Small intestine (tissue), 7 donors: ENCODE results near the gene KDELR1. TPM values are rescaled to one million over a fixed set of nuclear protein-coding genes. Genes with fewer than 3 reads are reported as not detected.
A peak's percentile ranks its signal among the peaks of the same experiment; 100 is the strongest.

Experiments
- DNase-seq, 2 donors: peaks; one replicate each; pipeline versions ENCODE4 v3.0.0 to v3.0.0-alpha.2; 2013
- FAIRE-seq: peaks from 2 replicates; lab custom pipeline; 2012; peaks lifted over from hg19 to GRCh38; lab: Jason Lieb, UNC
- H3K27ac ChIP-seq, 3 donors: one replicate each; pipeline ENCODE4 v1.5.1; 2013; ENCODE audit warnings: low read length in 2 of 3, mild to moderate bottlenecking in 2 of 3, control low read depth in 1 of 3, inconsistent platforms in 1 of 3, low read depth in 1 of 3, moderate library complexity in 1 of 3
- H3K27me3 ChIP-seq, 3 donors: one replicate each; pipeline ENCODE4 v1.6.1; 2013; ENCODE audit warnings: low read length in 3 of 3, inconsistent platforms in 1 of 3; ENCODE audit not compliant: control insufficient read depth in 3 of 3, insufficient read depth in 3 of 3
- H3K36me3 ChIP-seq, 3 donors: one replicate each; pipeline ENCODE4 v1.6.1; 2013; ENCODE audit warnings: low read length in 3 of 3, inconsistent platforms in 1 of 3, low read depth in 1 of 3, mild to moderate bottlenecking in 1 of 3, moderate library complexity in 1 of 3; ENCODE audit not compliant: control insufficient read depth in 3 of 3, insufficient read depth in 2 of 3
- H3K4me1 ChIP-seq, 3 donors: one replicate each; pipeline ENCODE4 v1.6.1; 2013; ENCODE audit warnings: low read length in 2 of 3, inconsistent platforms in 1 of 3, low read depth in 1 of 3, mild to moderate bottlenecking in 1 of 3, moderate library complexity in 1 of 3; ENCODE audit not compliant: control insufficient read depth in 3 of 3, insufficient read depth in 2 of 3
- H3K4me3 ChIP-seq, 3 donors: one replicate each; pipeline ENCODE4 v1.5.1; 2013; ENCODE audit warnings: low read length in 3 of 3, control low read depth in 1 of 3, inconsistent platforms in 1 of 3, low read depth in 1 of 3, mild to moderate bottlenecking in 1 of 3, moderate library complexity in 1 of 3
- H3K9me3 ChIP-seq, 2 donors: one replicate each; pipeline ENCODE4 v1.6.1; 2013; ENCODE audit warnings: low read depth in 1 of 2, low read length in 1 of 2; ENCODE audit not compliant: control insufficient read depth in 2 of 2, insufficient read depth in 1 of 2
- WGBS, 3 donors: extraction: QIAGEN DNeasy Blood & Tissue Kit; methylation state at CpG; one replicate each; pipeline ENCODE4 v1.1.7; 2013; 5-methylcytosine and 5-hydroxymethylcytosine counted together
- polyA plus RNA-seq, 4 donors: library from polyadenylated mRNA; stranded (reverse) in 3 of 4; unstranded in 1 of 4; fragments of 200-250 nt in 3 of 4; fragments of 120-200 nt in 1 of 4; gene quantifications; one replicate each; pipeline versions ENCODE4 v1.2.1 to v1.2.3, GENCODE V29; 2013
- donor health status: healthy with polysubstance abuse.
- donor health status: control.
- donor health status: control.
- donor health status: Bipolar disorder and iron deficiency.
- donor health status: healthy.

Gene KDELR1
- polyA plus RNA-seq, 4 donors = 95.4 to 288 (median 166) TPM

DNA sequence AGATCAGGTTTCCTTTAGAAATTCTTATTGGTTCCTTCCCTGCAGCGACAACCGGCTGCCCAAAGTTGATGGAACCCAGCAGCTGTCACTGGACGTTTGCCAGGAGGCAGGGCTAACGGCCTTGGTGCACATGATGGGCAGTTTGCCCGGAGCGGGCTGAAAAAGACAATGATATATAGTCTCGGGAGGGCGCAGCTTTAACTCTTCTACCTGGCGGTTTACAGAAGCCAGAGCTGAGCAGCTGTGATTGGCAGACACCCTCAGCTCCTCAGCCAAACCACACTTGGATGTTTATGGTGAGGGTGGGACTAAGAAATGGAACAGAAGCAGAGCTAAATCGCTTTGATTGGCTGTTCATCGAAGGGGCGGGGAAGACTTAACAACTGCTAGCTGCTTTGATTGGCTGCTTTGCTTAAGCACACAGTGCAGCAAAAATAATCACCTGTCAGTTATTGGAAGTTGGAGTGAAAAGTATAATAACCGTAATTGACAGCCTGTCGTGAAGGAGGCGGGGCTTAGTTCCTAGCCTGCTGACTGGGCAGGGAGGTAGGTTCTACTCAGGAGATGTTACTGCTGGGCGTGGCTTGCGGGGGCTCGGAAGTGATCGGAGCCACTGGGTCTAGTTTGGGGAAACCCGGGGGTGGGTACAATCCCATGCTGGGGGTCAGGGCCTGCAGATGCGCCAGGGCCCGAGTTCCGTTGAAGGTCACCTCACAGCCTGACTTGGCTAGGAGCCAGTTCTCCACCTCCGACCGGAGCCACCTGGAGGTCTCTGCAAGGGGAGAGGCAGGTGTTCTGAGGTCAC, 58.5 kb downstream of the KDELR1 start:
- H3K36me3 ChIP-seq = no peaks in the 10 kb centered on the region
- peak; percentile 97 to 100 for DNase-seq
- no peaks in the 10 kb centered on the region for H3K27me3 ChIP-seq
- H3K9me3 ChIP-seq = no peaks in the 10 kb centered on the region
- peaks cover 0 to 24% (median 2%) of the 10 kb centered on the region in 3 donors for H3K4me1 ChIP-seq
- no peak for FAIRE-seq
- WGBS, 3 donors = 0 to 1% (median 0%) methylated on average over 25 of the region's 25 CpGs
- H3K27ac ChIP-seq = peak overlapping the region; percentile 97 to 99 (median 98)
- H3K4me3 ChIP-seq = peak overlapping the region; percentile 42 to 65 (median 57)

Other genes with a start within 250 kb of the KDELR1 start
- 10 to 100 TPM; 27.3 to 44.3 (median 33.3) TPM for gene LIG1, start 221.2 kb downstream of the KDELR1 start, polyA plus RNA-seq
- gene ZSWIM9, start 220.9 kb downstream of the KDELR1 start, polyA plus RNA-seq = 1 to 10 TPM; 4.0 to 6.8 (median 4.6) TPM
- 10 to 100 TPM; 13.0 to 36.1 (median 16.8) TPM for gene CARD8, start 135.6 kb downstream of the KDELR1 start, polyA plus RNA-seq
- 1 to 10 TPM in 1 of 4 donors, under 1 TPM in 1, not detected in 2; 0.36 to 3.0 TPM for gene ZNF114, start 121.5 kb downstream of the KDELR1 start, polyA plus RNA-seq
- gene EMP3, start 66.0 kb downstream of the KDELR1 start, polyA plus RNA-seq = 10 to 100 TPM in 3 of 4 donors, 1 to 10 TPM in 1; 3.4 to 47.4 (median 19.7) TPM
- 10 to 100 TPM in 2 of 4 donors, 1 to 10 TPM in 2; 5.9 to 13.2 (median 10.6) TPM for gene TMEM143, start 27.6 kb downstream of the KDELR1 start, polyA plus RNA-seq
- under 1 TPM in 2 of 4 donors, not detected in 2; 0.06 to 0.15 TPM for gene SYNGR4, start 27.2 kb downstream of the KDELR1 start, polyA plus RNA-seq
- gene GRIN2D, start 2.1 kb upstream of the KDELR1 start, polyA plus RNA-seq = under 1 TPM in 2 of 4 donors, not detected in 2; 0.25 to 0.27 TPM
- 10 to 100 TPM in 2 of 4 donors, 1 to 10 TPM in 2; 5.6 to 19.5 (median 12.8) TPM for gene GRWD1, start 54.4 kb upstream of the KDELR1 start, polyA plus RNA-seq
- under 1 TPM; 0.22 to 0.80 (median 0.35) TPM for gene KCNJ14, start 64.0 kb upstream of the KDELR1 start, polyA plus RNA-seq
- gene CYTH2, start 77.8 kb upstream of the KDELR1 start, polyA plus RNA-seq = 10 to 100 TPM; 44.3 to 55.1 (median 54.8) TPM
- gene LMTK3, start 120.3 kb upstream of the KDELR1 start, polyA plus RNA-seq = 1 to 10 TPM; 3.6 to 7.6 (median 7.1) TPM
- 10 to 100 TPM in 3 of 4 donors, 1 to 10 TPM in 1; 3.4 to 28.1 (median 12.3) TPM for gene SULT2B1, start 160.6 kb upstream of the KDELR1 start, polyA plus RNA-seq
- 1 to 10 TPM in 1 of 4 donors, under 1 TPM in 1, not detected in 2; 0.22 to 4.9 TPM for gene SPACA4, start 215.2 kb upstream of the KDELR1 start, polyA plus RNA-seq
- gene FAM83E, start 223.5 kb upstream of the KDELR1 start, polyA plus RNA-seq = 100 to 1,000 TPM in 1 of 4 donors, 10 to 100 TPM in 3; 76.6 to 104 (median 93.5) TPM
- 1,000 to 10,000 TPM; 2,041 to 3,184 (median 2,596) TPM for gene RPL18, start 227.6 kb upstream of the KDELR1 start, polyA plus RNA-seq
- gene SPHK2, start 228.0 kb upstream of the KDELR1 start, polyA plus RNA-seq = 10 to 100 TPM; 22.1 to 85.7 (median 49.9) TPM
- gene DBP, start 245.8 kb upstream of the KDELR1 start, polyA plus RNA-seq = 10 to 100 TPM in 3 of 4 donors, 1 to 10 TPM in 1; 7.1 to 40.3 (median 23.9) TPM